Neural cell (in vitro differentiated cells): ENCODE measurements around the gene SIX3.

ENCODE experiments used
- EZH2 ChIP-seq: fragments of 200-600, 300-800 bp; shearing (Covaris generic), sonication (generic); IDR thresholded peaks from 2 replicates; pipeline ENCODE4 v1.6.1; 2014; ENCODE audit warnings: antibody characterized with exemption, low read length, borderline replicate concordance, mild to moderate bottlenecking; ENCODE audit not compliant: insufficient read depth, poor library complexity, severe bottlenecking
- POLR2AphosphoS5 ChIP-seq: IDR thresholded peaks from 2 replicates; pipeline ENCODE4 v1.6.1; 2012
- SMC3 ChIP-seq: fragments of 450-650 bp; conservative IDR thresholded peaks from 2 replicates; pipeline ENCODE4 v1.6.1; 2014; ENCODE audit warnings: antibody characterized with exemption, mild to moderate bottlenecking, moderate library complexity; ENCODE audit not compliant: poor library complexity
- TAF1 ChIP-seq: IDR thresholded peaks from 2 replicates; pipeline ENCODE4 v1.6.1; 2012; ENCODE audit warnings: low read depth
- TF ChIP-seq, protein P1 (sequence below): fragments of 450-650 bp; IDR thresholded peaks from 2 replicates; pipeline ENCODE4 v1.5.1; 2014; ENCODE audit warnings: antibody characterized with exemption, mild to moderate bottlenecking, moderate library complexity; ENCODE audit not compliant: poor library complexity, severe bottlenecking
- TF ChIP-seq, protein P2 (sequence below): IDR thresholded peaks from 2 replicates; pipeline ENCODE4 v1.6.1; 2012; ENCODE audit warnings: borderline replicate concordance

DNA sequence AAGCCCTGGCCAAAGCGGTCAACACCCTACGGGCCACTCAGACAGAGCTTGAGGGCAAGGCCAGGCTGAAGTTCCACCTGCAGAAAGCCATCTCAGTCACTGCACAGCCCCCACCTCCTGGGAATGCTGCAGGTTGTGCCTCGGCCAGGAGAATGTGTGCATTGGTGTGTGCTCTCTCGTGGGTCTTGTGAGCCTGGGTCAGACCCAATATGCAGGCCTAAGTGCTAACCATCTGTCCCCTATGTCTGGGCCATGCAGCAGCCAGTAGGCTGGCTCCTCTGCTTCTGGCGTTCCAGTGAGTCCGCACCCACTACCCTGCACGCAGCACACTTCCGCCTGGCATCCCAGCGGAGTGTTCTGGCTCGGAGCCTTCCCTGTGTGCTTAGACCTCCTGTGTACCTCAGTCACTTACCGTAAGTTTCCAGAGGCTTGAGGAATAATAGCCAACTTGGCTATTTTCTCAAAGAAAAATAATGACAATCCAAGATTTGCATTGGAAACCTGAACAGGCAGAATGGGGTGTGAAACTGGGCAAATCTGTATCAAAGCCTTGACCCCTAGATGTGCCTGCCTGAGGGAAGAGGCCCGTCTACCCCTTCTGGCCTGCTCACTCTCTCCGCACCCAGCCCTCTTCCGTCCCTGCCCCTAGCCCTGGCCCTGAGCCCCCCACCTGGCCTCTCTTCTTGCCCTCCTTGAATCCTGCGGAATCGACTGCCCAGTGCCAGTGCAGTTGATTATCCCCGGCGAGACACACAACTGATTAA is 7.2 kb downstream of the SIX3 start:
- TF ChIP-seq, protein P1, sequence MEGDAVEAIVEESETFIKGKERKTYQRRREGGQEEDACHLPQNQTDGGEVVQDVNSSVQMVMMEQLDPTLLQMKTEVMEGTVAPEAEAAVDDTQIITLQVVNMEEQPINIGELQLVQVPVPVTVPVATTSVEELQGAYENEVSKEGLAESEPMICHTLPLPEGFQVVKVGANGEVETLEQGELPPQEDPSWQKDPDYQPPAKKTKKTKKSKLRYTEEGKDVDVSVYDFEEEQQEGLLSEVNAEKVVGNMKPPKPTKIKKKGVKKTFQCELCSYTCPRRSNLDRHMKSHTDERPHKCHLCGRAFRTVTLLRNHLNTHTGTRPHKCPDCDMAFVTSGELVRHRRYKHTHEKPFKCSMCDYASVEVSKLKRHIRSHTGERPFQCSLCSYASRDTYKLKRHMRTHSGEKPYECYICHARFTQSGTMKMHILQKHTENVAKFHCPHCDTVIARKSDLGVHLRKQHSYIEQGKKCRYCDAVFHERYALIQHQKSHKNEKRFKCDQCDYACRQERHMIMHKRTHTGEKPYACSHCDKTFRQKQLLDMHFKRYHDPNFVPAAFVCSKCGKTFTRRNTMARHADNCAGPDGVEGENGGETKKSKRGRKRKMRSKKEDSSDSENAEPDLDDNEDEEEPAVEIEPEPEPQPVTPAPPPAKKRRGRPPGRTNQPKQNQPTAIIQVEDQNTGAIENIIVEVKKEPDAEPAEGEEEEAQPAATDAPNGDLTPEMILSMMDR: no peak
- TF ChIP-seq, protein P2, sequence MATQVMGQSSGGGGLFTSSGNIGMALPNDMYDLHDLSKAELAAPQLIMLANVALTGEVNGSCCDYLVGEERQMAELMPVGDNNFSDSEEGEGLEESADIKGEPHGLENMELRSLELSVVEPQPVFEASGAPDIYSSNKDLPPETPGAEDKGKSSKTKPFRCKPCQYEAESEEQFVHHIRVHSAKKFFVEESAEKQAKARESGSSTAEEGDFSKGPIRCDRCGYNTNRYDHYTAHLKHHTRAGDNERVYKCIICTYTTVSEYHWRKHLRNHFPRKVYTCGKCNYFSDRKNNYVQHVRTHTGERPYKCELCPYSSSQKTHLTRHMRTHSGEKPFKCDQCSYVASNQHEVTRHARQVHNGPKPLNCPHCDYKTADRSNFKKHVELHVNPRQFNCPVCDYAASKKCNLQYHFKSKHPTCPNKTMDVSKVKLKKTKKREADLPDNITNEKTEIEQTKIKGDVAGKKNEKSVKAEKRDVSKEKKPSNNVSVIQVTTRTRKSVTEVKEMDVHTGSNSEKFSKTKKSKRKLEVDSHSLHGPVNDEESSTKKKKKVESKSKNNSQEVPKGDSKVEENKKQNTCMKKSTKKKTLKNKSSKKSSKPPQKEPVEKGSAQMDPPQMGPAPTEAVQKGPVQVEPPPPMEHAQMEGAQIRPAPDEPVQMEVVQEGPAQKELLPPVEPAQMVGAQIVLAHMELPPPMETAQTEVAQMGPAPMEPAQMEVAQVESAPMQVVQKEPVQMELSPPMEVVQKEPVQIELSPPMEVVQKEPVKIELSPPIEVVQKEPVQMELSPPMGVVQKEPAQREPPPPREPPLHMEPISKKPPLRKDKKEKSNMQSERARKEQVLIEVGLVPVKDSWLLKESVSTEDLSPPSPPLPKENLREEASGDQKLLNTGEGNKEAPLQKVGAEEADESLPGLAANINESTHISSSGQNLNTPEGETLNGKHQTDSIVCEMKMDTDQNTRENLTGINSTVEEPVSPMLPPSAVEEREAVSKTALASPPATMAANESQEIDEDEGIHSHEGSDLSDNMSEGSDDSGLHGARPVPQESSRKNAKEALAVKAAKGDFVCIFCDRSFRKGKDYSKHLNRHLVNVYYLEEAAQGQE: no peak
- no peak for TF ChIP-seq SMC3
- no peak for TF ChIP-seq TAF1
- no peak for TF ChIP-seq POLR2AphosphoS5
- no peak for TF ChIP-seq EZH2
